ENCODE results near the gene DRG2.

Gene DRG2

GRCh38 chr17:18105595-18105994 is 17.8 kb downstream of the DRG2 start:
- Histone ChIP-seq H3K27me3 (ENCODE audit: insufficient read depth, poor library complexity, severe bottlenecking) (no peaks in the 10 kb centered on the region), H3K4me3 (replicated peaks; ENCODE audit: insufficient read depth, low read length) (no peak overlapping the region), H3K27ac (replicated peaks) (no peak overlapping the region)
- TF ChIP-seq SPI1 (IDR thresholded peaks at IDR 0.05; ENCODE audit: borderline replicate concordance, low read depth) = no peak
- no peak for TF ChIP-seq CTCF (IDR thresholded peaks at IDR 0.05; ENCODE audit: insufficient read depth, low read length)
- TF ChIP-seq REST (IDR thresholded peaks at IDR 0.05; ENCODE audit: insufficient replicate concordance, low read depth) = no peak
- no peak for TF ChIP-seq POLR2AphosphoS5 (IDR thresholded peaks at IDR 0.05; ENCODE audit: low read depth)
- no peak for TF ChIP-seq GABPA (IDR thresholded peaks at IDR 0.05; ENCODE audit: low read depth)
- DNase-seq (ENCODE audit: low read depth in 1 of 2, low spot score in 1 of 2) = no peak

- no peak for TF ChIP-seq POLR2AphosphoS5 (IDR thresholded peaks at IDR 0.05; ENCODE audit: low read depth)
- no peak for TF ChIP-seq CTCF (IDR thresholded peaks at IDR 0.05; ENCODE audit: insufficient read depth, low read length)
- no peak for TF ChIP-seq REST (IDR thresholded peaks at IDR 0.05; ENCODE audit: insufficient replicate concordance, low read depth)
- TF ChIP-seq SPI1 (IDR thresholded peaks at IDR 0.05; ENCODE audit: borderline replicate concordance, low read depth) = no peak
- TF ChIP-seq GABPA (IDR thresholded peaks at IDR 0.05; ENCODE audit: low read depth) = no peak
- Histone ChIP-seq H3K27me3 (ENCODE audit: insufficient read depth, poor library complexity, severe bottlenecking) (no peaks in the 10 kb centered on the region), H3K4me3 (replicated peaks; ENCODE audit: insufficient read depth, low read length) (no peak overlapping the region), H3K27ac (replicated peaks) (no peak overlapping the region)
- DNase-seq (ENCODE audit: low read depth in 1 of 2, low spot score in 1 of 2) = no peak
Observed at GRCh38 chr17:18106211-18106610, 18.5 kb downstream of the DRG2 start.

GRCh38 chr17:18107061-18107790 is 19.5 kb downstream of the DRG2 start:
- Histone ChIP-seq H3K27me3 (ENCODE audit: insufficient read depth, poor library complexity, severe bottlenecking) (no peaks in the 10 kb centered on the region), H3K4me3 (replicated peaks; ENCODE audit: insufficient read depth, low read length) (no peak overlapping the region), H3K27ac (replicated peaks) (no peak overlapping the region)
- no peak for DNase-seq (ENCODE audit: low read depth in 1 of 2, low spot score in 1 of 2)
- no peak for TF ChIP-seq REST (IDR thresholded peaks at IDR 0.05; ENCODE audit: insufficient replicate concordance, low read depth)

All from HL-60 (cell line).